ENCODE results near the gene KLHL3. TPM values are rescaled to one million over a fixed set of nuclear protein-coding genes. Genes with fewer than 3 reads are reported as not detected.

The KLHL3 gene
- total and polyA plus RNA-seq, 9 of the 15 experiments (the other 6 are each of a cell fraction or from before 2014, with no cell fraction given), result under 0.01 to 1.5 (median 0.22) TPM

DNA sequence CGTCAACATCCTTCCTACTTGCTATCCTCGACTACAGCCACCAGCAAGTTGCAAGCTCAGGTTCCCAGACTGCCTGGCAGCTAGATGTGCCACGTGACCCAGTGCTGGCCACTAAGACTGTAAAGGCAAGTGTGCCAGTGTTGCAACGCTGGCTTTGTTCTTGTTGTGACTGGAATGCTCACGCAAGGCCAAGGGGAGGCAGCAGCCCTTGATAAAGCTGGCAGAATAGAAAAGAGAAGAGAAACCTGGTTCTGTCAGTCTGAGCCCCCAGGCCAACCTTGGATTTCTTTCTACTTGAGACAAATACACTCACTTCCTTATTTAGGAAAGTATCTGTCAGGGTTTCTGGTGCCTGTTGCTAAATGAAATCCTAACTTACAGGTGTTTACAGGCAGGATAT, 113.0 kb downstream of the KLHL3 start:
- in situ Hi-C loops (cut with MboI), result no loop called here
- FAIRE-seq, result no peak
- CTCF ChIA-PET (ENCODE audit: low intra/inter-chr PET ratio), result no interaction called here
- BruUV-seq (replicated peaks), result no TSS peak
- no peak for TF ChIP-seq EP300 (IDR thresholded peaks at IDR 0.05; ENCODE audit: low read length)
- TF ChIP-seq, protein P1, sequence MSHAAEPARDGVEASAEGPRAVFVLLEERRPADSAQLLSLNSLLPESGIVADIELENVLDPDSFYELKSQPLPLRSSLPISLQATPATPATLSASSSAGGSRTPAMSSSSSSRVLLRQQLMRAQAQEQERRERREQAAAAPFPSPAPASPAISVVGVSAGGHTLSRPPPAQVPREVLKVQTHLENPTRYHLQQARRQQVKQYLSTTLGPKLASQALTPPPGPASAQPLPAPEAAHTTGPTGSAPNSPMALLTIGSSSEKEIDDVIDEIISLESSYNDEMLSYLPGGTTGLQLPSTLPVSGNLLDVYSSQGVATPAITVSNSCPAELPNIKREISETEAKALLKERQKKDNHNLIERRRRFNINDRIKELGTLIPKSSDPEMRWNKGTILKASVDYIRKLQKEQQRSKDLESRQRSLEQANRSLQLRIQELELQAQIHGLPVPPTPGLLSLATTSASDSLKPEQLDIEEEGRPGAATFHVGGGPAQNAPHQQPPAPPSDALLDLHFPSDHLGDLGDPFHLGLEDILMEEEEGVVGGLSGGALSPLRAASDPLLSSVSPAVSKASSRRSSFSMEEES (CRISPR knock-in tag; IDR thresholded peaks at IDR 0.05), result peak; percentile 15; the same call in 1 of the 2 replicates
- TF ChIP-seq, protein P2, sequence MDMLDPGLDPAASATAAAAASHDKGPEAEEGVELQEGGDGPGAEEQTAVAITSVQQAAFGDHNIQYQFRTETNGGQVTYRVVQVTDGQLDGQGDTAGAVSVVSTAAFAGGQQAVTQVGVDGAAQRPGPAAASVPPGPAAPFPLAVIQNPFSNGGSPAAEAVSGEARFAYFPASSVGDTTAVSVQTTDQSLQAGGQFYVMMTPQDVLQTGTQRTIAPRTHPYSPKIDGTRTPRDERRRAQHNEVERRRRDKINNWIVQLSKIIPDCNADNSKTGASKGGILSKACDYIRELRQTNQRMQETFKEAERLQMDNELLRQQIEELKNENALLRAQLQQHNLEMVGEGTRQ (CRISPR knock-in tag; IDR thresholded peaks at IDR 0.05), result peak; percentile 49
- TF ChIP-seq, protein P3, sequence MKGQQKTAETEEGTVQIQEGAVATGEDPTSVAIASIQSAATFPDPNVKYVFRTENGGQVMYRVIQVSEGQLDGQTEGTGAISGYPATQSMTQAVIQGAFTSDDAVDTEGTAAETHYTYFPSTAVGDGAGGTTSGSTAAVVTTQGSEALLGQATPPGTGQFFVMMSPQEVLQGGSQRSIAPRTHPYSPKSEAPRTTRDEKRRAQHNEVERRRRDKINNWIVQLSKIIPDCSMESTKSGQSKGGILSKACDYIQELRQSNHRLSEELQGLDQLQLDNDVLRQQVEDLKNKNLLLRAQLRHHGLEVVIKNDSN (CRISPR knock-in tag; IDR thresholded peaks at IDR 0.05), result peak; percentile 44
- TF ChIP-seq, protein P4, sequence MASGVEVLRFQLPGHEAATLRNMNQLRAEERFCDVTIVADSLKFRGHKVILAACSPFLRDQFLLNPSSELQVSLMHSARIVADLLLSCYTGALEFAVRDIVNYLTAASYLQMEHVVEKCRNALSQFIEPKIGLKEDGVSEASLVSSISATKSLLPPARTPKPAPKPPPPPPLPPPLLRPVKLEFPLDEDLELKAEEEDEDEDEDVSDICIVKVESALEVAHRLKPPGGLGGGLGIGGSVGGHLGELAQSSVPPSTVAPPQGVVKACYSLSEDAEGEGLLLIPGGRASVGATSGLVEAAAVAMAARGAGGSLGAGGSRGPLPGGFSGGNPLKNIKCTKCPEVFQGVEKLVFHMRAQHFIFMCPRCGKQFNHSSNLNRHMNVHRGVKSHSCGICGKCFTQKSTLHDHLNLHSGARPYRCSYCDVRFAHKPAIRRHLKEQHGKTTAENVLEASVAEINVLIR (CRISPR knock-in tag; IDR thresholded peaks at IDR 0.05), result no peak
- peak; percentile 25; the same call in 1 of the 2 replicates for TF ChIP-seq RAD51 (IDR thresholded peaks at IDR 0.05; ENCODE audit: borderline replicate concordance, low read depth)
- intact Hi-C loops (cut with micrococcal nuclease), result loop anchor here (10.0 kb wide), 1 partner anchor 202 kb away; no protein-coding TSS in a partner anchor
- Histone ChIP-seq H3K9me3 (replicated peaks; ENCODE audit: control insufficient read depth, insufficient read depth, low read depth, low read length) (no peaks in the 10 kb centered on the region), H3K27me3 (ENCODE audit: control insufficient read depth in 2 of 2, insufficient read depth in 2 of 2, low read length in 2 of 2) (peaks cover 0 to 26% of the 10 kb centered on the region in 2 experiments; a peak in 2 of 5 replicates), H2AFZ (ENCODE audit: low read depth, low read length) (no peak overlapping the region), H3K9ac (ENCODE audit: insufficient read depth in 1 of 2, low read depth in 2 of 2, low read length in 2 of 2) (no peak overlapping the region), H3K27ac (ENCODE audit: extremely low read depth, low read depth, low read length) (no peak overlapping the region), H3K36me3 (ENCODE audit: control insufficient read depth, insufficient read depth, low read length) (no peaks in the 10 kb centered on the region), H3K4me3 (no peak overlapping the region), H4K20me1 (replicated peaks; ENCODE audit: control insufficient read depth, insufficient read depth, low read length) (no peaks in the 10 kb centered on the region), H3K79me2 (ENCODE audit: control insufficient read depth, insufficient read depth, low read length) (no peaks in the 10 kb centered on the region), H3K9me1 (ENCODE audit: control insufficient read depth, insufficient read depth, low read length) (no peaks in the 10 kb centered on the region), H3K4me1 (replicated peaks in 1 of 2; ENCODE audit: control insufficient read depth in 2 of 2, insufficient read depth in 2 of 2, low read length in 2 of 2) (no peaks in the 10 kb centered on the region), H3K4me2 (ENCODE audit: insufficient read depth, low read length) (no peak overlapping the region)
- POLR2A ChIA-PET, result no interaction called here
- no peak for ATAC-seq
- DNase-seq (ENCODE audit: extremely low read depth in 1 of 4, low spot score in 3 of 4), result no peak
- 0% methylated on average over 5 of the region's 5 CpGs for WGBS (ENCODE audit: insufficient coverage, low coverage, missing lambda C conversion rate)
